Cerebellar cortex (tissue), 1 donor: ENCODE results near the gene ABRACL.
"Not testable (repeated sequence)": the region's sequence is repeated elsewhere in the genome, so short reads cannot be mapped to it uniquely, and the experiment has no call there.

Experiments
- DNase-seq: peaks from one replicate; pipeline ENCODE4 v3.0.0-alpha.2; 2015; ENCODE audit warnings: low spot score

ABRACL gene, protein sequence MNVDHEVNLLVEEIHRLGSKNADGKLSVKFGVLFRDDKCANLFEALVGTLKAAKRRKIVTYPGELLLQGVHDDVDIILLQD

DNA sequence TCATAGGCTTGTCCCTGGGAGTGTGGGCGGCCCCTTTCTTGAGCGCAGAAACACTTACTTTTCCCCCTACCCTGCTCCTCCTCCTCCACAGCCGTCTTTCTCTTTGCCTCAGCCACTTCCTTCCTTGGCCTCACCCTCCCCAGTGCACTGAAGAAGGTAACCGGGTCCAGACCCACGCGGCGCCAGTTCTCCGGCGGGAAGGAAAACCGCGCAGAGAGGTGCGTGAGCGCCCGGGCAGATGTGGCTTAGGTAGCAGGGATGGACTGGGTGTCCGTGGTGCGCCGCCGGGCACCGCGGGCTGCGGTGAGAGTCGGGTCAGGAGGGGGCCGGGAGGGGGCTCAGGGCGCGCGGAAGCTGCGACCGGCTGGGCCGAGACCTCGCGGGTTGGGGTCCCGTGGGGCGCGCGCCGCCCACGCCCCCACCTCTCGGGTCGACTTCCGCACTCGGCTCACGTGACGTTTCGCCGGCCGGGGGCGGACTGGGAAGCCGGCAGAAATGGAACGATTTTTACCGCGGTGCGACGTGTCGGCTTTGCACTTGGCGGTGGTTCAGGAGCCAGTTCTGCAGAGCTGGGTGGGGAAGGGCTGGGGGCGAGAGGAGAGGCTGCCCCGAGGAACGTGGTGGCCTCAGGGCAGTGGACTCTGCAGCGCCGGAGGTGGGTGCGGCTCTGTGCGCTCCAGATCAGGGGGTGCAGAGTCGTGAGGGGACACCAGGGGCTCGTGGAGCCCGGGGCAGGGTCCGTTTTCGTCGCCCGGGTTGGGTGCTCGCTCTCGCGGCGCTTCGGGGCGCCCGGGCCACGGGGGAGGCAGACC, at the start of gene ABRACL:
Gene ABRACL (plus strand): TSS at position 88 of the 812 bp plus-strand sequence. CDS start 5,416 bp downstream, outside the sequence.
- DNase-seq = peak; percentile 46

DNA sequence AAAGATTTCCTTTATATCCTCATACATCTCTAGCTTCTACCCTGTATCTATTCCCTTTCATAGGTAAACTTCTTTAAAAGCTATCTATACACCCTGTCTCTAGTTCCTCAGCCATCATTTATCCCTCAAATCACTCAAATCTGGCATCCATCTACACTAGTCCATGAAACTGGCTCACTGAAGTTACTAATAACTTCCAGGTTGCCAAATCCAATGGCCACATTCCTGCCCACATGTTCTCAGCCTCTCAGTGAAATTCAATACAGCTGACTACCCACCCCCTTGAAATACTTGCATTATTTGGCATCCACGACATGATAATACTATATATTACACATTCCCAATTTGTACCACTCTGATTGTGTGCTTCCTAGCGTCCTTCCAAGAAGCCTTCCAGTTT, 49.2 kb upstream of the ABRACL start:
- no peak for DNase-seq

DNA sequence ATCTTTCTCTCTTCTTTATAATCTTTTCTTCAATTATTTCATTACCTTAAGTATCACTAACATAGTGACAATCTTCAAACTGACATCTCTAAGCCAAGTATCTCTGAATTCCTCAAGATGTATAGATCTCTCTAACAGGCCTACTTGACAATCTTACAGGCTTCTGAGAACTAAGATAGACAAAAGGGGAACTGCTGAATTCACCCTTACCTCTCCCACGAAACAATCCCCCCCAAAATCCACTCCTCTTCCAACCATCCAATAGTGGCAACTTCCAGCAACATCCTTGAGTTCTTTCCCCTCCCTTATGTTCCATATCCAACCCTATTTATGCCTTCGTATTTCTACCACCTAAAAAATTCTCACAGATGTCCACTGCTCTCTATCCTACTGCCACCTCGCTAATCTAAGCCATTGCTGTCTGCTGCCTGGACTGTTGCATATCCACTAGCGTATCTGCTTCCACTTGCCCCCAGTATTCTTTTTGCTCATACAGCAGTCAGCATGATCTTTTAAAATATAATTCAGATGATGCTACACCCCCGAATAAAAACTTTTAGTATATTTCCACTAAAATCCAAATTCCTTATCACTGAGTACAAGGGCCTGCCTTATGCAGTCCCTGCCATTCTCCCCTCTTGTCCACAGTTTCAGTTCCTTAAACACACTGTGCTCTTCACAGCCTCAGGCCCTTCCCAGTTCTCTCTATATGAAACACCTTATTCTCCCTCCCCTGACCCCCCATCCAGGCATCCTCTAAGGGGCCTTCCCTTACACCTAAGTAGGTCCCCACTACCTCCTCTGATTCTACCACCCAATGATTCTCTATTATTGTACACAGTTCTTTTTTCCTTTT, 48.5 kb upstream of the ABRACL start:
- DNase-seq = no peak

DNA sequence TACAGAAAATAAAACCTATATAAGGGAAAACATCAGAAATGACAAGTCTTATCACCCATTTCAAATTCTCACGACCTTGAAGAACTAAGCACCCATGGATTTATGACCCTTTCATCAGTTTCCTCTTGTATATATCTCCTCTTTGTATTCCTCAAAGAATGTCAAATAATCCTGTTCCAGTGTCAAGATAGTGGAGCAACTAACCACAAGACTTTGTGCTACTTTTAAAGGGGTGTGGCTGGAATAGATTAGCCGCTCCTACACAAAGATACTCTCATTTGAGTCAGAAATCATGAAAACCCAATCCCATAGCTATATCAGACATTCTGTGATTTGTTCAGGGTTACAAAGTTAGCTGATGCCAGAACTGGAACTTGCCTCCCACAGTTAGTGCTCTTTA, 47.1 kb upstream of the ABRACL start:
- no peak for DNase-seq

DNA sequence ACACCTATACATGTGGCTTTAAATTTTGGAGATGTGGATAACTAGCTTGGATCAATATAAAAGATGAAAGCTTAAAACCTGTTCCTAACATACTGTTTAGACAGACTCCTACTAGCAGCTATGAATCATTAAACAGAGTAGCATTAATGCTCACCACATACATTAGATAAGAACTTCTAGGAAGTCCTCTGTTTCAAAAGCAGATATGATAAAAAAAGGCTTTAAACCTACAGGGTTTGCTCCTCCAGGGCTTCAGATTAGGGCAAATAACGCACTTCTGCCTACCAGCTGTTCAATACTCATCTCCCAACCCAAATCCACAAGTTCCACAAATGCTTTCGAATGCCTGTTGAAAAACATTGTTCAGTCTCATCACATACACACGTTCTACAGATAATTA, 42.0 kb upstream of the ABRACL start:
- DNase-seq = peak; percentile 27

DNA sequence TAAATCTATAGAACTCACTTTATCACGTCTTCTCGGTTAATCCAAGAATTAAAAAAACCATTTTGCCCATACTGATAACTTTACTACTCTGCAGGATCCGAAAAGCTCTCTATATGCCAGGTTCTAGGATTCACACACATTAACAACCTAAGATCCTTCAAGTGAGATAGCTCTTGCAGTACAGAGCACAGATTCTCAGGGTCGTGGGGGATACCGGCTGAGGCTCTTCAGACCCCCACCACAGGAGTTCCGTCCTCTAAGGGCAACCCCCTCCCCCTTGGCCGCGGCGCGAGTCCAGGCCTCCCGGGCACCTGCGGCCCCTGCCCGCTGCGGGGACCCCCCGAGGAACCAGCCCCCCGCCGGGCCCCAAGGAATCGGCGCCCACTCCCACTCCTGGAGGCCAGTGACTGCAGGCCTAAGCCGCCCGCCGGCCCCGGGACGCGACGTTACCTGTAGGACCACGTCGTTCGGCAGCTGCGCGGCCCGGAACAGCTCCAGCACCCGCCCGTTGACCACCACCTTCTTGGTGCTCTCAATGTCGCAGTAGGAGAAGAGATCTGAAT, 41.4 kb upstream of the ABRACL start:
- DNase-seq = peak; percentile 16

DNA sequence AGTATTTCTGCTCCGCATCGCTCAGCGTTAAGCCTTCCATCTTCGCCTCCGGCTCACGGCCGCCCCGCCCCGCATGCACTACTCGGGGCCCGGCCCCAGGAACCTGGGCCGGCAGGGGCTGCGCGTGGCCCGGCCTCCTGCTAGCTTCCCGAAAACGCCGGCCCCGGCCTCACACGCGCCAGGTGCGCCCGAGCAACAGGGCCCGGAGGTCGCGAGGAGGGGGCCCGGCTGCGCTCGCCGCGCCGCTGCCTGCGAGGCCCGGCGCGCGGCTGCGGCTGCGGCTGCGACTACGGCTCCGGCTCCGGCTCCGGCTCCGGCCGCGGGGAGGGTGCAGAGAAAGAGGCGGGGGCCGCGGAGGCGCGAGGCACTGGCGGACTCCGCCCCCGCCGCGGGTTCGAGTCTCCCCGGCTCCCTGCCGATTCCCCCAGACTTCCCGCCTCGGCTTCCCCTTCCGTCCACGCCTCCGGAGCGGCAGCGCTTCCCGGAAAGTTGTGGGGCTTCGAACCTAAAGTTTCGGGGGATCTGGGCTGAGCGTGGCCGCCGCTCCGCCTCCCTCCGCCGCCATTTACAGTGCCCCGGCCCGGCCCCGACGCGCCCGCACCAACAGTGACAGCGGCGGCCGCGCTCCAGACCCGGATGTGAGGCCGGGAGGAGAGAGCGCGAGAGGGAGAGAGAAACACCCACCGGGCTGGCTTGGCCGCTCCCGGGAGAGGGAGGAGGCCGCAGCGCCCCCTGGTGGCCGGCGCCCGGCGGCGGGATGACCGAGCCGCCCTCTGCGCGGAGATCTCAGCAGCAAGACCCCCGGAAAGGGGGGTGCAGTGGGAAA, 40.7 kb upstream of the ABRACL start, which contains the start of gene REPS1:
Gene REPS1 (minus strand): TSS at position 611 of the 826 bp plus-strand sequence. CDS start 571 bp downstream, at position 40.
- DNase-seq = peak; percentile 84

DNA sequence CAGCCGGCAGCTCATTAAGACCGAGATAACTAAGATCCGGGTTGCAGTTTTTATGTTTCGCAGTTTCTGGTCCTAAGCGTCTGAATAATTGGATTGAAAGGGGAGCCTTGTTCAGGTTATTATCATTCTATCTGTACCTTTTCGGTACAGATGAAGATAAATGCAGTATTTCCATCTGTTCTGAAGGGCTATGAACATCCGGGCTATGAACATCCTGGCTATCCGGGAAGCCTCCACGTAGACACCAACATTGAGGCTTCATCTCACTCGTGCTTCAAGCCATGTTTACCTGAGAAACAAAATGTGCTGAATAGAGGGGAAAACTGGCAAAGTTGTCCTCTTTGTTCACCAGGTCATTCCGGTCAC, 40.1 kb upstream of the ABRACL start:
- no peak for DNase-seq

DNA sequence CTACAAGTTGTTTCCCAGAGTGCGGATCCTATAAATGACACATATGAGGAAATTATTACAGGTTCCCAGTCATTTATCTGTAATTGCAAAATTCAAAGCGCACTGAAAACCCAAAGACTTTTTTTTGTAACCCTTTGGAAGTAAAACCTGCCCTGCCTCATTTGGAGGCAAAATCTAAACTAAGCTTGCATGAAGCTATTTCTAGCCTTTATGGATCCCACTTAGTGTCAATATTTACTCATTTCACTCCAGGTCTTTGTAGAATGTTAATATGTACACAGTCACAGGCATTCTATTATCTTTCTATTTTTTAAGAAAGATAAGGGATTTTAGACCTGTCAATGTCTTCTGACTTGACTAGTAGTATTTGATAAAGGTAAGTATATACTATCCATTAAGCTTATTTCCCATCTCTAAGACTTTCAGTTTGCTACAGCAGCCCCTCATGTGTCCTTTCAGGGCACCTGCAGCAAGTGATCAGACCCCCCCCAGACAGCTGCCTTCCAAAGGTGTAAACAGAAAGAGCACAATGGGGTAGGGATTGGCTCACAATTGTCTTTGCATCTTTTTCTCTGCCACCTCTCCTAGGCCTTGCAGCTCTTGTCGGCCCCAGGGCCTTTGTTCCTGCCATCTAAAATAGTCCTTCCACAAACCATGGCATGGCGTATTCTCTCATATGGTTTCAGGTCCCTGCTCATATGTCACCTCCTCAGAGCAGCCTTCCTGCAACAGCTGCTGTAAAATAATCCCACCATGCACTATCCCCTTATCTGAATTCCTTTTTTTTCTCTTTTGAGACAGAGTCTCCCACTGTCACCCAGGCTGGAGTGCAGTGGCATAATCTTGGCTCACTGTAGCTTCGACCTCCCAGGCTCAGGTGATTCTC, 39.2 kb upstream of the ABRACL start:
- no peak for DNase-seq

DNA sequence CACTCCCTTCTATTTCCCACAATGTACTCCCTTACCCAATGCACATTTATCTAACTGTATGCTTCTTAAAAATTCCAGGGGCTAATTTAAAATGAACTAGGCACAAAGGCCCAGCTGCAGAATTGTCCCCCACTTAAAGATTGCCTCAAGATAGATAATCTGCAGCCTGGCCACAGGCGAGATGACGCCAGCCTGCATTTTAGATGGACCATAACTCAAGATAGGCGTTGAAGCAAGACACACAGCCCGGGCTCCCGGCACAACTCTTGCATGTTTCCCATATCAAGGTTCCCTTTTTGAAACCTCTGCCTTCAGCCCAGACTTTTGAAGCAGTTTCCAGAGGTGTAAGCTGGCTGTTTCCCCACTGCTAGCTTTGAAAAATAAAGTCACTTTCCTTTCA, 37.3 kb upstream of the ABRACL start:
- no peak for DNase-seq

DNA sequence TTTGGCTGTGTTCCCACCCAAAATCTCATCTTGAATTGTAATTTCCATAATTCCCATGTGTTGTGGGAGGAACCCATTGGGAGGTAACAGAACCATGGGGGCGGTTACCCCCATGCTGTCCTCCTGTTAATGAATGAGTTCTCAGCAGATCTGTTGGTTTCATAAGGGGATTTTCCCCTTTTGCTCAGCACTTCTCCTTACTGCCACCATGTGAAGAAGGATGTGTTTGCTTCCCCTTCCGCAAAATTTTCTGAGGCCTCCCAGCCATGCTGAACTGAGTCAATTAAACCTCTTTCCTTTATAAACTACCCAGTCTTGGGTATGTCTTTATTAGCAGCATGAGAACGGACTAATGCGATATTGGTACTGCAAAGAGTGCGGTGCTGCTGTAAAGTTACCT, 35.6 kb upstream of the ABRACL start:
- DNase-seq = not testable (repeated sequence)

DNA sequence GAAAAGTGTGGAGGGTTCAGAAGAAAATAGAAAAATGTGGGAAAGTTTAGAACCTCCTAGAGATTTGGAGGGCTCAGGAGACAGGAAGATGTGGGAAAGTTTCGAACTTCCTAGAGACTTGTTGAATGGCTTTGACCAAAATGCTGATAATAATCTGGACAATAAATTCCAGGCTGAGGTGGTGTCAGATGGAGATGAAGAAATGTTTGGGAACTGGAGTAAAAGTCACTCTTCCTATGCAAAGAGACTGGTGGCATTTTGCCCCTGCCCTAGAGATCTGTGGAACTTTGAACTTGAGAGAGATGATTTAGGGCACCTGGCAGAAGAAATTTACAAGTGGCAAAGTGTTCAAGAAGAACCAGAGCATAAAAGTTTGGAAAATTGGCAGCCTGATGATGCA, 35.1 kb upstream of the ABRACL start:
- not testable (repeated sequence) for DNase-seq

DNA sequence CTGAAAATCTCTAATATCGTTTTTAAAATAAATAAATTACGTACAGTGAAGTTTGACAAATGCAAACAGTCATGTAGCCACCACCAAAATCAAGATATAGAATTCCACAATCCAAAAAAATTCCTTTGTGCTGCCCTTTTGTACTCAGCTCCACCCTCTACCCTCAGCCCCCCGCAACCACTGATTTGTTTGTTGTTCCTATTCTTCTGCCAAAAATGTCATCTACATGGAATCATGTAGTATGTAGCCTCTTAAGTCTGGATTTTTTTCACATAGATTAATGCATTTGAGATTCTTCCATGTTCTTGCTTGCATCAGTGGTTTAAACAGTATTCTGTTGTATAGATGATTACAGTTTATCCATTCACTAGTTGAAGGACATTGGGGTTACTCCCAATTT, 32.0 kb upstream of the ABRACL start:
- no peak for DNase-seq

DNA sequence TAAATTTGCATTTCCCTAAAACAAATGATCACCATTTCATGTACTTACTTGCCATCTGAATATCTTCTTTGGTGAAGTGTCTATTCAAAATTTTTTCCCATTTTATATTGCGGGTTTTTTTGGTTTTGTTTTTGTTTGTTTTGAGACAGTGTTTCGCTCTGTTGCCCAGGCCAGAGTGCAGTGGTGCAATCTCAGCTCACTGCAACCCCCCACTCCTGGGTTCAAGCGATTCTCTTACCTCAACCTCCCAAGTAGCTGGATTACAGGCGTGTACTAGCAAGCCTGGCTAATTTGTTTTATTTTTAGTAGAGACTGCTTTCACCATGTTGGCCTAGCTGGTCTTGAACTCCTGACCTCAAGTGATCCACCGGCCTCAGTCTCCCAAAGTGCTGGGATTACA, 31.4 kb upstream of the ABRACL start:
- DNase-seq = no peak

DNA sequence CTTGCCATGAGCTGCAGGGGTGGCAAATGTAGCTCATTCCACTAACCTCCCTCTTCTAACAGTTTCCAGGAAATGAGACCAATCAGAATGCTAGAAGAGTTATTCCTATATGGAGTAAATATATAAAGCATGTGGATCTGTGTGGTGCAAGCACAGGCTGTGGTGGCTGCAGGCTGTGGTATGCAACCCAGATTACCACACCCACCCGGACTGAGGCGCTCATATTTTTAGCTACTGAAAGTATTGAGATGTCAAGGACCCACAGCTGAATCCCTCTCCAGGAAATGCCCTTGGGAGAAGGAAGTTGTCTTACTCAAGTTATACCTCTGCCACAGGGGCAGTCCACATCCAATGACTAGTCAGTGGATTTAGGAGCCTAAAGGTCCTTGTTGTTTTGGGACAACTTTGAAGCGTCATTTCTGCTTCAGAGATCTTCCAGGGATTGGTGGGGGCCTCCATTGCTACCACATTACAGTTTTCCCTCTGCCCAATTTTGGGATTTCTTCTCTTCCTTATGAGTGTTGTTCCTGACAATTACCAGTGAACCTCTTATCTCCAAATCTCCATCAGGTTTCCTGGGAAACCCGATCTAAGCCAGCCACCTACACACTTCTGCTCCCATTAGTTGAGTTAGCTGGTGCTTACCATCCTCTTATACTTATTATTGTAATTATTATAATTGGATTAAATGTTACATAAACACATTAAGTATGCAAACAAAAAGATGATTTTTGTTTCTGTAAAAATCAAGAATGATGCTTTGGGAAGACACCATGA, 28.4 kb upstream of the ABRACL start:
- DNase-seq = no peak

DNA sequence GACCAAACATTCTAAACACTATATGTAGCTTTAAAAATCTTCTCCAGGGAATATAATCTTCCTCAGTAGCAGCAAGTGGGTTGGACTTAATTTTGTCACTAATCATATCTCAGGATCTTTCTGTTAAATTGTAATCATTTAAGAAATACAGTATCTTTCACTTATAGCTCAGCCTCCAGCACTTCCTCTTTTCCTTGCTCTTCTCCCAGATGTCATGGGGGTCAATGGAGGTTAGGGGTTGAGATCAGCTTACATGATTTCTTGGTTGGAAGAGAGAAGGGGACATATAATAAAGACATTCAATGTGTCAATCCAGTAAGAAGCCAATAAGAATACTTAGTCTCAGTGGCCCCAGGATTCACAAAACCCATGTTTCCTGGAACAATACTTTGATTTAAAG, 24.8 kb upstream of the ABRACL start:
- DNase-seq = no peak

DNA sequence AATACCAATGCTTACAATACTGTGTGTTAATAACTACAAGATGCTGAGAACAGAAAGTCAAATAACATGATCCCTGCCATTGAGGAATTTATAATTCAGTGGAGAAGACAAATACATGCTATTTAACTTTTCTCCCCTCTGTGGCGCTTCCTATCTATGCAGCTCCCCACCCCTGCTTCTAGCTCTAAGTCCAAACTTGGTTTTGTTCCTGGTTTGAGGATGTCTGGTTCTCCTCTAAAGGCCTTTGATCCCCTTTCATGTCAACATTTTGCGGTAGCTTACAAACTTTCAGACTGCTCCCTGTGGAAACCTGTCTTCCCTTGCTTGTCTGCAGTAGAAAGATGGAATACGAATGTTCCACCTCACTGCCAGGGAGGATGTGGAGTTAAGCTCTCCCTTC, 22.1 kb upstream of the ABRACL start:
- DNase-seq = no peak

DNA sequence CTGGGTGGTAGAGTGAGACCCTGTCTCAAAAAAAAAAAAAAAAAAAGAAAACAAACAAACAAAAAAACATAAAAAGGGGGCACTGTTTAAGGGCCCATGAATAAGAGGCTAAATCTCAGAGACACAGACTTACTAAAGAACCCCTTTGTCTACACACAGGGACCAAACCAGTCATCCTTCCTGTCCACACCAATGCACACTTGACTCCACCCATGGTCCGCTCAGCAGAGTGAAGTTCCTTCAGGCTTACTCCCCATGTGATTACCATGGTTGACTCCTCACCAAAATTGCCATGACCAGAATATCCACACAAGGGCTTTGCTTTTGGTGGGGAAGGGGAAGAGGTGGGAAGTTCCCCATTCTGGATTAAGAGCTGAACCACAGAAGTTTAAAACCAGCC, 21.1 kb upstream of the ABRACL start:
- DNase-seq = no peak

DNA sequence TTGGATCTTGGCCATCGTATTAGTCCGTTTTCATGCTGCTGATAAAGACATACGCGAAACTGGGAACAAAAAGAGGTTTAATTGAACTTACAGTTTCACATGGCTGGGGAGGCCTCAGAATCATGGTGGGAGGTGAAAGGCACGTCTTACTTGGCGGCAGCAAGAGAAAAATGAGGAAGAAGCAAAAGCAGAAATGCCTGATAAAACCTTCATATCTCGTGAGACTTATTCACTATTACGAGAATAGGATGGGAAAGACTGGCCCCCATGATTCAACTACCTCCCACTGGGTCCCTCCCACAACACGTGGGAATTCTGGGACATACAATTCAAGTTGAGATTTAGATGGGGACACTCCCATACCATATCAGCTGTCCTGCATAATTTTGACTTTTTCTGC, 20.4 kb upstream of the ABRACL start:
- no peak for DNase-seq

DNA sequence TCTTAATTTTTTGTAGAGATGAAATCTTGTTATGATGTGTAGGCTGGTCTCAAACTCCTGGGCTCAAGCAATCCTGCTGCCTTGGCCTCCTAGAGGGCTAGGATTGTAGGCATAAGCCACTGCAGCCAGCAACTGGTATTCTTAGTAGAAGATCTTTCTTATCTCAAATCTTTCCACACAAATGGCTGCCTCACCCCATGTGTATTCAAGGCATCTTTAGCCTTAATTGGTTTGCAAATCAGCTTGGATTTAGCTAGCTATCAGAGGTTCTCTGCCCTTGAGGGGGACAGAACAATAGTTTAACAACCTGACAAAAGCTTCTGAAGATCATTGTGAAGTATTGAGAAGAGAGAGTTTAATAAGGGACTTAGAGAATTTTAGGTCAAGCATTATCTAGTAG, 17.9 kb upstream of the ABRACL start:
- DNase-seq = no peak
